Right renal cortex interstitium (tissue), 3 donors: ENCODE data around the gene KRTAP4-8. TPM values are rescaled to one million over a fixed set of nuclear protein-coding genes. Genes with fewer than 3 reads are reported as not detected.
"Not testable (repeated sequence)": the region's sequence is repeated elsewhere in the genome, so short reads cannot be mapped to it uniquely, and the experiment has no call there.

Experiments used
- DNase-seq, 3 donors: peaks; one replicate each; pipeline ENCODE4 v3.0.0-alpha.2; 2013; ENCODE audit warnings: low read depth in 3 of 3, low spot score in 2 of 3
- polyA plus RNA-seq, 3 donors: library from polyadenylated mRNA; unstranded; fragments of 120-200 nt; gene quantifications; one replicate each; pipeline ENCODE4 v1.2.1, GENCODE V29; 2013; ENCODE audit not compliant: insufficient read length in 3 of 3

KRTAP4-8 gene
- polyA plus RNA-seq, 3 donors, result not detected

DNA sequence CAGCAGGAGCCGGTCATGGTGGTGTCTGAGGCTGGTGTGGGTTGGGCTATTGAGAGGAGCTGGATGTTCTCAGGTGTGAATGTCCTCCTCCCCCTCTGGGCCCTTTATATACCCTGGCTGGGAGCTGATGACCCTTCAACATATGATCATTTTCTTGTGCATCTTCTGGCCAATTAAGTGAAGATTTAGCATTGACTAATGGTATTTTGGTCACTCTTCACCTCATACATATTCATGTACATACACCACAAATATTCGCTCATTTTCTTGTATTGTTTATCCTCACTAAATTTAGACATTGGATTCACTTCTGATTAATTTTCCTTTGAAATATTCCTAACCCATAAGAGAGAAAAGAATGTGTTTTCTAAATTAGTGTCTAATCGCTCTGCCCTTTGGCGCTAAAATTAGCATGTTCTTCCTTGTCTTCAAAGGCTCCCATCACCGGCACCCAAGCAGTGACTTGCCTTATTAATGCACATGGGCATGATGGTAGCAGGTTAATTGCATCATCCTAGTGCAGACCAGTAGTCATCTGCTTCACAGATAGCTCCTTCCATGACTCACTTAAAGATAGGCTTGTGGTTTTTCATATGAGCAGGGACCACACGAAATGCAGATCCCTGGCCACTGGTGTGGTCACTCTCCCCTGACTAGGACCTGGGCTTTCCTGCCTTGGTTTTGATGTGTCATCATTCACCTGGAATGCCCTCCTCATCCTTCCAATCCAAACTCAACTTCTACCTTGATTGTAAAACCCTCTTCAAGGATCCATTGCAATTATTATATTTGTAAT, 31.9 kb downstream of the KRTAP4-8 start, which contains the start of gene KRTAP2-4:
KRTAP2-4 (minus strand) TSS at position 51 of the 796 bp plus-strand sequence; CDS start at position 17, 34 bp downstream.
- DNase-seq, result no peak

DNA sequence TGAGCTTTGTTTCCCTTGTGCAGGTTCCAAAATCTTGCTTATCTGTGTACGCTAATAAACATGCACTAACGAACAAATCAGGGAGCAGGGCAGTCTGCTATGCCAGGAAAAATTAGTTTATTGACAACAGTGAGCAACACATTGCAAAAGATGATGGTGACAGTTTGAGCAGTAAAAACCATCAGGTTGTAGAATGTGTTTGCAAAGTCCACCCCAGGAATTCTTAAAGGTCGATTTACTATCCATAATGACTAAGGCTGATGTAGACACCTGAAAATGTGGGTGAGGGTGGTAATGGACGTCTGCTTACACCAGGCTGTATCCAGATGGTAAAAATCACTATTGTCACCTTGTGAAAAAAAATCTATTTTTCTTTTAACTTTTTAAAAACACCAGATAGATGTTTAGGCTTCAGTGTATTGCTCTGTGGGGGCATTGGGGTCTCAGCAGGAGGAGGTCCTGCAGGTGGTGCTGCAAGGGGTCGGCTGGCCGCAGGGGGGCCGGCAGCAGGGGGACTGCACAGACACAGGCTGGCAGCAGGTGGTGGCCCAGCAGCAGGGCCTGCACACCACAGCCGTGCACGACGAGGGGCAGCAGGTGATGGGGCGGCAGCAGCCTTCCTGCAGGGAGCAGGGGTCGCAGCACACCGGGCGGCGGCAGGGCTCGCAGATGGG, 32.8 kb downstream of the KRTAP4-8 start:
- not testable (repeated sequence) for DNase-seq

DNA sequence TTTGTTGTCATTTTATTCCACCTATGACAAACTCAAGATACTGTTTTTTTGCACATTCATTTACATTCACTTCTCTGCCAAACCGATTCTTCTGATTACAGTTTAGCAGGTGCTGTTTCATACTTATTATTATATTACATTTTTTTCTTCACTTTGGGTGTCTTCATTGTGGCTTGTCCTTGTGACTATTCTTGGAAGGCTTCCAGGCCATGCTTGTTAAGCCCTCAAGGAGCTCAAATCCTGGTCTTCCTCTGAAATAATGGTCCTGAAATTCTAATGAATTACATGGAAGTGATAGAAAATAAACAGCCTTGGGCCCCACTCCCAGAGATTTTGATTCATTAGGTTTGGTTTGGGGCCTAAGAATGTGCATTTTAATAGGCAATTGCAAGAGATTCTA, 33.6 kb downstream of the KRTAP4-8 start:
- no peak for DNase-seq

DNA sequence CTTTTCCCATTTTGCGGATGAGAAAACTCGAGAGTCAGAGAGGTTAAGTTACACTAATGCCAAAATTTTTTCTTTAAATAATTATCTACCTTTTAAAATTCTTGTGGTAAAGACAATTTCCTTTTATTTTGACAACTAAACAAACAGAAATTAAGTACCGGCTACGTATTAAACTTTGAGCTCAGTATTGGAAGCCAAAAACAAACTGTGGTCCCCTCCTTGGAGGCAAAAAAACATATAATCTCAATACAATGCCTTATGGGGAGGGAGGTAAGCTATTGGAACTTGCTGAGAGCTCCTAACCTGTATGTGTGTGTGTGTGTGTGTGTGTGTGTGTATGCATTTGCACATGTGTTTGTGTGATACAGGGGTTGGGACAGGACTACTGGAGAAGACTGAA, 34.5 kb downstream of the KRTAP4-8 start:
- DNase-seq, result no peak

DNA sequence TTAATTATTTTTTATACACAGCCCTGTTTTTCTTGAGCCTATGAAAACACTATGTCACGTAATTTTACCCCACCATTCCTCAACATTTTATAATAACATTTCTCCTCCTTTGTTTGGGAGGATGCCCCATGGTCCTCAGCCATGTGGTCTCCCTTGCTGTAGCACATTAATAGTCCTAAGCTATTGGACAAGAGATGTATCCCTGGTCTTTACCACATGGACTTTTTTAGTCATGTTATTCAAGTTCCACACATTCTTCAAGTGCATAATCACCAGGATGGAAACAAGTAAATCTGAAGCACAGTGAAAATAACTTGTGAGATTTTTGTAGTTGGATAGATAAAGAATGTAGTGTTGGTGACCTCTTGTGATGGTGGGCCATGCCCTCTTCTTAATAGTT, 36.0 kb downstream of the KRTAP4-8 start:
- no peak for DNase-seq

DNA sequence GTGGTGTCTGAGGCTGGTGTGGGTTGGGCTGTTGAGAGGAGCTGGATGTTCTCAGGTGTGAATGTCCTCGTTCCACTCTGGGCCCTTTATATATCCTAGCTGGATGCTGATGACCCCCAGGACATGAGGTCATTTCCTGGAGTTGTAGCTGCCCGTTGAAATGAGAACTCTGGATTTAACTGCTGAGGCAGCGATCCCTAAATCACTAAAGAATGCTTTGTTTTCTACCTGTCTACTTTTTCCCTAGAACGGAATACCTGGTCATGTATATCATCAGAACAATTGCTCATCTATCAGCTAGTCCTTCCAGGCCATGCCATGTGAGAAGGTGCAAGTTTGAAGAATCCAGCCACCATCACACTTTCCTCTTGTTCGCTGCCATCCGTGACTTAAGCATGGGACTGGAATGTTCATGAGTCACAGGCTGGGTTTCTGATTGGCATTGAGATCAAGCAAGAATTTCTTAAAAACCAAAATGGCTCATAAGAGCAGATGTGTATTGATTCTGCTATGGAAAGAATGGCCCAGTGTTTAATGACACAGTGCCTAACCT, 37.8 kb downstream of the KRTAP4-8 start, which contains the start of gene KRTAP2-3:
KRTAP2-3 (minus strand) TSS at position 63 of the 553 bp plus-strand sequence. CDS start 64 bp downstream, outside the sequence.
- no peak for DNase-seq

DNA sequence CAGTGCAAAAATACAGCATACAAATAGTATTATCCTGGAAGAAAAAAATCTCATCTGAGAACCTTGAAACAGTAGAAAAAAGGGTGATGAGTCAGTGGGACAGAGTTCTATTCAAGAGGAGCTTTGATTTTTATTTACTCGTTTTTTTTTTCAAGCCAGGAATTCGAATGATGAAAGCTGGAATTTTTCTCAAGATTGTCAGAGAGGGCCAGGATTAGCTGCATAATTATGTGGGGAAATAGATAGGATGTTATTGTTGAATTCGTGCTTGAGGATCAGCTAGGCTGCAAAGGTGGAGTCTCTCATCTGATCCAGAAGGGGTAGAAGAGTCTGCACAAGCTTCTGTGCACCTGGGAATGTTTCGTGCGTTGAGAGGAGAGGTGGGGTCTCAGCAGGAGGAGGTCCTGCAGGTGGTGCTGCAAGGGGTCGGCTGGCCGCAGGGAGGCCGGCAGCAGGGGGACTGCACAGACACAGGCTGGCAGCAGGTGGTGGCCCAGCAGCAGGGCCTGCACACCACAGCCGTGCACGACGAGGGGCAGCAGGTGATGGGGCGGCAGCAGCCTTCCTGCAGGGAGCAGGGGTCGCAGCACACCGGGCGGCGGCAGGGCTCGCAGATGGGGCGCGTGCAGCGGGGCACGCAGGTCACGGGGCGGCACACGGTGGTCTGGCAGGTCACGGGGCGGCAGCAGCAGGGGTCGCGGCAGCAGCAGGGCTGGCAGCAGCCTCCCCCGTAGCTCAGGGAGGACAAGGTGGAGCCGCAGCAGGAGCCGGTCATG, 38.5 kb downstream of the KRTAP4-8 start:
- not testable (repeated sequence) for DNase-seq

DNA sequence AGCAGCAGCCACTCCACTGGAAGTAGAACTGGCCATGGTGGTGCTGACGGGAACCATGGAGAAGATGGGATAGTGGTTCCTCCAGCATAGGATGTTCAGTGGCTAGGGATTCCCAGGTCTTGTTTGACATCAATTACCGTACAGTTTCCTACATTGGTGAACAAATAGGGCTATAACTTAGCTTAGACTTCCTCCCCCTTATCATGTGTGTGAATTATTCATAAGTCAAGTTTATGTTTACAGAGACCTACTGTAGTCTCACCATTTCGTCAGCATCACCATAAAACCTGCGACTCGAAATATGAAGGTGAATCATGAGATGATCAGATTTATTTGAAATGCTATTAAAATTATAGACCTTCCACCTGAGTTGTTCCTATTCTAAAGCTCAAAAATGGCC, 39.2 kb downstream of the KRTAP4-8 start:
- DNase-seq, result no peak

DNA sequence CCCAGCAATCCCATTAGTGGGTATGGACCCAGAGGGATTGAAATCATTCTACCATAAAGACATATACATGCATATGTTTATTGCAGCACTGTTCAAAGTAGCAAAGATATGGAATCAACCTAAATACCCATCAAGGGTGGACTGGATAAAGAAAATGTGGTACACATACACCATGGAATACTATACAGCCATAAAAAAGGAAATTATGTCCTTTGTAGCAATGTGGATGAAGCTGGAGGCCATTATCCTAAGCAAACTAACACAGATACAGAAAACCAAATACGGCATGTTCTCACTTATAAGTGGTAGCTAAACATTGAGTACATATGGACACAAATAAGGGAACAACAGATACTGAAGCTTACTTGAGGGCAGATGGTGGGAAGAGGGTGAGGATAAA, 40.4 kb downstream of the KRTAP4-8 start:
- DNase-seq, result no peak

DNA sequence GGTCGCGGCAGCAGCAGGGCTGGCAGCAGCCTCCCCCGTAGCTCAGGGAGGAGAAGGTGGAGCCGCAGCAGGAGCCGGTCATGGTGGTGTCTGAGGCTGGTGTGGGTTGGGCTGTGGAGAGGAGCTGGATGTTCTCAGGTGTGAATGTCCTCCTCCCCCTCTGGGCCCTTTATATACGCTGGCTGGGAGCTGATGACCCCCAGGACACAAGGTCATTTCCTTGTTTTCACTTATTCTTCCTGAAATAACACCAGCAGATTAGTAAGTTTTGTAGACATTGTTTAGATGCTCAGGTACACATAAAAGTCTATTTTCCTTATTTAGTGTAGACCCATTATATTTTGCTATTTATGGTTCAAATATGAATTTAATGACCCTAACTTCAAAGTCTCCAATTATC, 42.8 kb downstream of the KRTAP4-8 start, which contains the start of gene KRTAP2-2:
KRTAP2-2 (minus strand) TSS at position 101 of the 400 bp plus-strand sequence; CDS start at position 82, 19 bp downstream.
- DNase-seq, result not testable (repeated sequence)

DNA sequence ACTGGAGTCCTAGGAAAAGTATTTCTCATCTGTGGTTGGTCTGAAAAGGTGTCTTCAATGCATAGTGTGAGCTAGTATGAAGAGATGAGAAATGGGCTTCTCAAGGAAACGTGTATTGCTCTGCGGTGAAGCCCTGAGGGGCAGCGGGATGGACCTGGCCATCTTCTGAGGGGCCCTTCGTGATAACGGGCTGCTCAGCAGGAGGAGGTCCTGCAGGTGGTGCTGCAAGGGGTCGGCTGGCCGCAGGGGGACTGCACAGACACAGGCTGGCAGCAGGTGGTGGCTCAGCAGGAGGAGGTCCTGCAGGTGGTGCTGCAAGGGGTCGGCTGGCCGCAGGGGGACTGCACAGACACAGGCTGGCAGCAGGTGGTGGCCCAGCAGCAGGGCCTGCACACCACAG, 43.4 kb downstream of the KRTAP4-8 start:
- DNase-seq, result not testable (repeated sequence)

DNA sequence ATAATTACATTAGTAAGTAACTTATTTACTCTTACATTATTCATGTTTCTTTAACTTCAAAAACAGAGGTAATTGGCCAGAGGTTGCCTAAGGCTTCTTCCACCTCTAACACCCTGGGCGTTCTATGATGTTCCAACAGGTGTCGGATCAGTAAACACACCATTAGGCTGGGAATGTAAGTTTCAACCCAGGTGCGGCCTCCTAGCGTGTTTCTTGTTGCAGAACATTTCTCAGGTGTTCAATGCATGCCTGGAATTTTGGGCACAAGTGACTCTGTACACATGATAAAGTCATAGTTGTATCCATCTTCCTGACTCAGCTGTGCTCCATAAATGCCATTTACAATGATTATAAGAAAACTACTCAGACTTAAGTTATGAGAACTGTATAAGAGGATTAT, 43.9 kb downstream of the KRTAP4-8 start:
- DNase-seq, result peak in 2 of 3 donors; percentile 4 to 16

DNA sequence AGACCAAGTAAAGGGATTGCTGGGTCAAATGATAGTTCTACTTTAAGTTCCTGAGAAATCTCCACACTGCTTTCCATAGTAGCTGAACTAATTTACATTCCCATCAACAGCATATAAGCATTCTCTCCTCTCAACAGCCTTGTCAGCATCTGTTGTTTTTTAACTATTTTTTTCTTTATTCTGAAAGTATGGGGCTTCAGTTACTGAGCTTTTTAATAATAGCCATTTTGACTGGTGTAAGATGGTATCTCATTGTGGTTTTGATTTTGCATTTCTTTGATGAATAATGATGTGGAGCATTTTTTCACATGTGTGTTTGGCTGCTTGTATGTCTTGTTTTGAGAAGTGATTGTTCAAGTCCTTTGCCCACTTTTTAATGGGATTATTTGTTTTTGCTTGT, 45.4 kb downstream of the KRTAP4-8 start:
- DNase-seq, result no peak

DNA sequence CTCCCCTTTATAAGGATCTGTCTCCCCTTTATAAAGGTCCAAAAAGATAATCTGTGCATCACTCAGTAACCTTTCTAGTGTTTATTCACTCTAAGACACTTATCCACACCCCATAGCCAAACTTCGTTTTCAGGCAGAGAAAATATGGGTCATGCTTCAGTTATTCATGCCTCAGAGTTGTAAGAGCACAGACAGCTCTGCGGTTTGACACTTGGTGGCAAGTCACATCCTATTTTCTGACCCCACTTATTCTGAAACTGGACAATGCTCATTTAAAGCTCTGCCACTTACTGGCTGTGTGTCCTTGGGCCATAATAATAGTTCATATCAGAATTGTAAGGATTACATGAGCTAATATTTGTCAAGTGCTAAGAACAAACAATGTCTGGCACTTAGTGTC, 48.8 kb downstream of the KRTAP4-8 start:
- no peak for DNase-seq

DNA sequence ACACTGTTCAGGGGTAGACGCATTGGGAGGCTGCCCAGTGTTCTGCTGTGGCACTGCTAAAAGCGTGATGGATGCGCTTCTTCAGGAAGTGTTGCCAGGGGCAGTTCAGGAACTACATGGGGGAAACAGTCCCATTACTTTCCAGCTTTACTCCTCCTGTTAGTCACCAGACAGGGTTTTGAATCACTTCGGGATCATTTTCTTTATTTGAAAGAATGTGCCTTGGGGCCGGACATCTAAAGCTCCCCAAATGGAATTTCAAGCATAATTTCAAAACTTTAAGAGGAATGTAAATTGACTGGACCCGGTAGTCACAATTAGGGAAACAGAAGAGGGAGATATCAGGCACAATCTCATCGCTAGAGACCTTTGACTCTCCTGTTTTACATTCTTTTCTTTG, 49.5 kb downstream of the KRTAP4-8 start:
- no peak for DNase-seq

Other genes starting within 250 kb of the KRTAP4-8 start
- not detected for gene KRT12, start 230.9 kb downstream of the KRTAP4-8 start, polyA plus RNA-seq
- gene KRT20, start 212.9 kb downstream of the KRTAP4-8 start, polyA plus RNA-seq, result under 1 TPM in 2 of 3 donors, not detected in 1; 0.17 to 0.37 TPM
- 1 to 10 TPM in 2 of 3 donors, under 1 TPM in 1; 0.45 to 2.2 (median 2.0) TPM for gene KRT23, start 160.5 kb downstream of the KRTAP4-8 start, polyA plus RNA-seq
- not detected for gene KRT39, start 131.2 kb downstream of the KRTAP4-8 start, polyA plus RNA-seq
- not detected for gene KRT40, start 113.8 kb downstream of the KRTAP4-8 start, polyA plus RNA-seq
- not detected for gene KRTAP3-3, start 104.0 kb downstream of the KRTAP4-8 start, polyA plus RNA-seq
- gene KRTAP3-2, start 98.2 kb downstream of the KRTAP4-8 start, polyA plus RNA-seq, result not detected
- not detected for gene KRTAP3-1, start 89.0 kb downstream of the KRTAP4-8 start, polyA plus RNA-seq
- not detected for gene KRTAP1-5, start 70.9 kb downstream of the KRTAP4-8 start, polyA plus RNA-seq
- not detected for gene KRTAP1-4, start 67.9 kb downstream of the KRTAP4-8 start, polyA plus RNA-seq
- gene KRTAP1-3, start 63.3 kb downstream of the KRTAP4-8 start, polyA plus RNA-seq, result not detected
- gene KRTAP1-1, start 56.7 kb downstream of the KRTAP4-8 start, polyA plus RNA-seq, result not detected
- gene KRTAP2-1, start 50.8 kb downstream of the KRTAP4-8 start, polyA plus RNA-seq, result not detected
- not detected for gene KRTAP2-2, start 42.9 kb downstream of the KRTAP4-8 start, polyA plus RNA-seq
- gene KRTAP2-3, start 38.0 kb downstream of the KRTAP4-8 start, polyA plus RNA-seq, result not detected
- not detected for gene KRTAP2-4, start 32.3 kb downstream of the KRTAP4-8 start, polyA plus RNA-seq
- gene KRTAP4-7, start 14.0 kb downstream of the KRTAP4-8 start, polyA plus RNA-seq, result not detected
- not detected for gene KRTAP4-16, start 4.1 kb upstream of the KRTAP4-8 start, polyA plus RNA-seq
- not detected for gene KRTAP4-9, start 7.2 kb upstream of the KRTAP4-8 start, polyA plus RNA-seq
- not detected for gene KRTAP4-11, start 20.2 kb upstream of the KRTAP4-8 start, polyA plus RNA-seq
- gene KRTAP4-12, start 26.0 kb upstream of the KRTAP4-8 start, polyA plus RNA-seq, result not detected
- gene KRTAP4-6, start 42.4 kb upstream of the KRTAP4-8 start, polyA plus RNA-seq, result not detected
- not detected for gene KRTAP4-5, start 51.7 kb upstream of the KRTAP4-8 start, polyA plus RNA-seq
- not detected for gene KRTAP4-4, start 62.6 kb upstream of the KRTAP4-8 start, polyA plus RNA-seq
- gene KRTAP4-3, start 70.1 kb upstream of the KRTAP4-8 start, polyA plus RNA-seq, result not detected
- gene KRTAP4-2, start 80.1 kb upstream of the KRTAP4-8 start, polyA plus RNA-seq, result not detected
- gene KRTAP4-1, start 86.8 kb upstream of the KRTAP4-8 start, polyA plus RNA-seq, result not detected
- not detected for gene KRTAP9-1, start 91.7 kb upstream of the KRTAP4-8 start, polyA plus RNA-seq
- gene KRTAP9-2, start 128.5 kb upstream of the KRTAP4-8 start, polyA plus RNA-seq, result not detected
- not detected for gene KRTAP9-3, start 134.3 kb upstream of the KRTAP4-8 start, polyA plus RNA-seq
- not detected for gene KRTAP9-8, start 139.9 kb upstream of the KRTAP4-8 start, polyA plus RNA-seq
- gene KRTAP9-4, start 151.5 kb upstream of the KRTAP4-8 start, polyA plus RNA-seq, result not detected
- gene KRTAP9-9, start 157.2 kb upstream of the KRTAP4-8 start, polyA plus RNA-seq, result not detected
- under 1 TPM; 0.10 to 0.14 (median 0.11) TPM for gene KRTAP9-6, start 167.2 kb upstream of the KRTAP4-8 start, polyA plus RNA-seq
- not detected for gene KRTAP9-7, start 177.6 kb upstream of the KRTAP4-8 start, polyA plus RNA-seq
- not detected for gene KRTAP29-1, start 204.7 kb upstream of the KRTAP4-8 start, polyA plus RNA-seq
- not detected for gene KRTAP16-1, start 211.2 kb upstream of the KRTAP4-8 start, polyA plus RNA-seq
- gene KRTAP17-1, start 217.6 kb upstream of the KRTAP4-8 start, polyA plus RNA-seq, result not detected